Breast epithelium (tissue), 3 donors: ENCODE measurements around the gene CIRBP.

Source experiments
- POLR2A ChIP-seq: fragments of 450-650 bp; IDR thresholded peaks from one replicate; pipeline ENCODE4 v1.6.1; 2016; ENCODE audit warnings: antibody characterized with exemption, mild to moderate bottlenecking, moderate library complexity
- POLR2AphosphoS5 ChIP-seq, 3 donors: sonication (generic); formaldehyde crosslinking; IDR thresholded peaks; one replicate each; pipeline ENCODE4 v1.6.1; 2017; ENCODE audit warnings: antibody characterized with exemption in 3 of 3
- TF ChIP-seq, protein P1 (sequence below), 3 donors: fragments of 450-650 bp; IDR thresholded peaks; one replicate each; pipeline ENCODE4 v1.5.1; 2016 to 2017; ENCODE audit warnings: antibody characterized with exemption in 3 of 3, mild to moderate bottlenecking in 3 of 3, moderate library complexity in 3 of 3

DNA sequence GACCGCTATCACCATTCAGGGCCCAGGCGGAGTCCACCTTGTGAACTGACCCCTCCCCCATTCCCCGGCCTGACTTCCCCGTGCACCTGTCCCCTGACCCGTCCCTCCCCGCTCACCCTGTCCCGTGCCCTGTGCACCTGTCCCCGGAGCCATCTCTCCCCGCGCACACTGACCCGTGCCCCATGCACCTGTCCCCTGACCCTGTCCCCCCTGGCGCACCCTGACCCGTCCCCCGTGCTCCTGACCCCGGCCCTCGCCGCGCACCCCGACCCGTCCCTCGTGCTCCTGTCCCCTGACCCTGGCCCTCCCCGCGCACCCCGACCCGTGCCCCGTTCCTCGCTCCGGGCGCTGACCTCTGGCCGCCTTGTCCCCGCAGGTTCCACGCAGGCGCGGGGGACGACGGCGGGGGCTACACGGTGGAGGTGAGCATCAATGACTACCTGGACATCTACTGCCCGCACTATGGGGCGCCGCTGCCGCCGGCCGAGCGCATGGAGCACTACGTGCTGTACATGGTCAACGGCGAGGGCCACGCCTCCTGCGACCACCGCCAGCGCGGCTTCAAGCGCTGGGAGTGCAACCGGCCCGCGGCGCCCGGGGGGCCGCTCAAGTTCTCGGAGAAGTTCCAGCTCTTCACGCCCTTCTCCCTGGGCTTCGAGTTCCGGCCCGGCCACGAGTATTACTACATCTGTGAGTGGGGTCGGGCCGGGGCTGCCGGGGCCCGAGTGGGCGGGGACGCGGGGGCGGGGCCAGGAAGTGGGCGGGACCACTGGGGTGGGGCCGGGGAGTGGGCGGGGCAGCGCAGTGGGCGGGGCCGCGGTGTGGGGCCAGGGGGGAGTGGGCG is 26.3 kb downstream of the CIRBP start:
- TF ChIP-seq, protein P1, sequence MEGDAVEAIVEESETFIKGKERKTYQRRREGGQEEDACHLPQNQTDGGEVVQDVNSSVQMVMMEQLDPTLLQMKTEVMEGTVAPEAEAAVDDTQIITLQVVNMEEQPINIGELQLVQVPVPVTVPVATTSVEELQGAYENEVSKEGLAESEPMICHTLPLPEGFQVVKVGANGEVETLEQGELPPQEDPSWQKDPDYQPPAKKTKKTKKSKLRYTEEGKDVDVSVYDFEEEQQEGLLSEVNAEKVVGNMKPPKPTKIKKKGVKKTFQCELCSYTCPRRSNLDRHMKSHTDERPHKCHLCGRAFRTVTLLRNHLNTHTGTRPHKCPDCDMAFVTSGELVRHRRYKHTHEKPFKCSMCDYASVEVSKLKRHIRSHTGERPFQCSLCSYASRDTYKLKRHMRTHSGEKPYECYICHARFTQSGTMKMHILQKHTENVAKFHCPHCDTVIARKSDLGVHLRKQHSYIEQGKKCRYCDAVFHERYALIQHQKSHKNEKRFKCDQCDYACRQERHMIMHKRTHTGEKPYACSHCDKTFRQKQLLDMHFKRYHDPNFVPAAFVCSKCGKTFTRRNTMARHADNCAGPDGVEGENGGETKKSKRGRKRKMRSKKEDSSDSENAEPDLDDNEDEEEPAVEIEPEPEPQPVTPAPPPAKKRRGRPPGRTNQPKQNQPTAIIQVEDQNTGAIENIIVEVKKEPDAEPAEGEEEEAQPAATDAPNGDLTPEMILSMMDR (IDR thresholded peaks at IDR 0.05), result no peak
- TF ChIP-seq POLR2A (no peak), POLR2AphosphoS5 (IDR thresholded peaks at IDR 0.05) (no peak)
